GM12892 (cell line): Measurements from ENCODE around the gene ELOVL5.

Experiments used
- DNase-seq: peaks from one replicate; pipeline ENCODE4 v3.0.0; 2011; ENCODE audit not compliant: insufficient read length
- FAIRE-seq: peaks from 2 replicates; lab custom pipeline; 2011; peaks lifted over from hg19 to GRCh38; lab: Jason Lieb, UNC
- POLR2A ChIP-seq: IDR thresholded peaks from 2 replicates; pipeline ENCODE4 v1.6.1; 2011; ENCODE audit warnings: low read depth, low read length, control low read depth
- POLR2AphosphoS5 ChIP-seq: IDR thresholded peaks from 2 replicates; pipeline ENCODE4 v1.6.1; 2011; ENCODE audit warnings: low read depth, low read length, control low read depth
- TAF1 ChIP-seq: IDR thresholded peaks from 2 replicates; pipeline ENCODE4 v1.6.1; 2011; ENCODE audit warnings: low read depth, mild to moderate bottlenecking, control low read depth, low read length, borderline replicate concordance

The ELOVL5 gene

DNA sequence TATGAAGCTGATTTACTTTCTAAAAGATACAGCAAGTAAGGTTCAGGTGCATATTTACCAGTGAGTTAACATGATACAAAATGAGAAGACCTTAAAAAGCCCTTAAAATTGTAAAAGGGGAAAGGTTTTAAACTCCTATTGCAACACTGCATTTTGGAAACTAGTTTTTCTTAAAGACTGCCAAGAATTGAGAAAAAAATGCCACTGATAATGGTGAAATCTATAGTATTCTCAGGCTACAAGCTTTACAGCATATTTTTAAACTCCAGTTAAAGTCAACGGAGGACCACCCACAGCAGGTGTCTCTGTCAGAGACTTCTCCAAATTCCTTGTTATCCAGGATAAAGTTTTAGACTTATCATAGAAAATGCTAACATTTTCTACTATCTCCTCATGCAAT lies 53.6 kb downstream of the ELOVL5 start:
- FAIRE-seq = no peak
- TF ChIP-seq POLR2AphosphoS5 (no peak), POLR2A (no peak), TAF1 (no peak)
- no peak for DNase-seq

DNA sequence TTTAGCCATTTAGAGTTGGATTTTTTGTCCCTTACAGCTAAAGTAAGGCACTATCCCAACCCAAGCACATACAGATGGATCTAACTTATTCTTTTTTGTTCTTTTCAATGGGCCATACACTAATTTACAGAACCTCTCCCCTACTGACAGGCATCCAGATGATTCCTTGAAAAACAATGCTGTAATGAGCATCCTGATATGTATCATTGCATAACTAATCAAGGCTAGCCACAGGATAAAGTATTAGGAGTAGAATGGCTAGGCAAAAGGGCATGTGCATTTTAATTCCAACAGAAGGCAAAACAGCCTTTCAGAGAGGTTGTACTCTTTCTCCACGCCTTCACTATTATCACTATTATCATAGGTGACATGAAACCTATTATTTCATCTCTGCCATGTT lies 54.1 kb downstream of the ELOVL5 start:
- no peak for DNase-seq
- TF ChIP-seq POLR2AphosphoS5 (no peak), POLR2A (no peak), TAF1 (no peak)
- FAIRE-seq = no peak

DNA sequence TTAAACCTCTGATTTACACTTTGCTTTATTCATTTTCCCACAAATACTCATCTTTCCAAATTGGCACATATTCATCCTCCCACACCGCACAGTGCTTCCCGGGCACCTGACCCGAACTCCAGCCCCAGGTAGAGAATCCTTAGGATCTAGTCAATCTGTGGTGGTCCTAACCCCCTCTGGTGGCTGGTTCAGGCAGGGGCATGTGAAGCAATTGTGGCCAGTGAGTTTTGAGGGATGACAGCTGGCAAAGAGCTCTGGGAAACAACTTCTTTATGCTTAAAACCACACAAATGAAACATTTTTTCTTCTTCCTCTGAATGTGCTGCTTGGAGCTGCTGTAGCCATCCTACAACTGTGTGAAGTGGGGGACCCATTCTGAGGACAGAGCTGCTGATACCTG lies 54.7 kb downstream of the ELOVL5 start:
- DNase-seq = no peak
- TF ChIP-seq POLR2AphosphoS5 = no peak
- TF ChIP-seq POLR2A = no peak
- TF ChIP-seq TAF1 = no peak
- no peak for FAIRE-seq

DNA sequence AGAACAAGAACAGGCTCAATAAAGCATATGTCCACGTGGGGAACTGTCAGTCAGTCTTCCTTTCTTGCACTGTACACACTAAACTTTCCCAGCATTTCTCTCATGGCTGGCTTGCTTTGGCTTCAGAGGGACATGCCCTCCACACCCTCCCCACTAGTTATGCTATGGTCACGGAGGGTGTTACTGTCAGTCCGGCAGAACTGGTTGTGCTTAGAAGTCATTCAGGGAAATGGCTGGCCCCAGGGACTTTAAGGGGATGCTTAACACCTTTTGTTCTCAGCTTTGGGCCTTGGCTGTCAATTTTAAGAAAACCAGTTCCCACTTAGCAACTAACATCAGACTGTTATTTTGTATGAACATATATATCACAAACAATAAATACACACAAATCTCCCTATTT lies 55.1 kb downstream of the ELOVL5 start:
- TF ChIP-seq TAF1 (no peak), POLR2AphosphoS5 (no peak), POLR2A (no peak)
- no peak for DNase-seq
- no peak for FAIRE-seq

DNA sequence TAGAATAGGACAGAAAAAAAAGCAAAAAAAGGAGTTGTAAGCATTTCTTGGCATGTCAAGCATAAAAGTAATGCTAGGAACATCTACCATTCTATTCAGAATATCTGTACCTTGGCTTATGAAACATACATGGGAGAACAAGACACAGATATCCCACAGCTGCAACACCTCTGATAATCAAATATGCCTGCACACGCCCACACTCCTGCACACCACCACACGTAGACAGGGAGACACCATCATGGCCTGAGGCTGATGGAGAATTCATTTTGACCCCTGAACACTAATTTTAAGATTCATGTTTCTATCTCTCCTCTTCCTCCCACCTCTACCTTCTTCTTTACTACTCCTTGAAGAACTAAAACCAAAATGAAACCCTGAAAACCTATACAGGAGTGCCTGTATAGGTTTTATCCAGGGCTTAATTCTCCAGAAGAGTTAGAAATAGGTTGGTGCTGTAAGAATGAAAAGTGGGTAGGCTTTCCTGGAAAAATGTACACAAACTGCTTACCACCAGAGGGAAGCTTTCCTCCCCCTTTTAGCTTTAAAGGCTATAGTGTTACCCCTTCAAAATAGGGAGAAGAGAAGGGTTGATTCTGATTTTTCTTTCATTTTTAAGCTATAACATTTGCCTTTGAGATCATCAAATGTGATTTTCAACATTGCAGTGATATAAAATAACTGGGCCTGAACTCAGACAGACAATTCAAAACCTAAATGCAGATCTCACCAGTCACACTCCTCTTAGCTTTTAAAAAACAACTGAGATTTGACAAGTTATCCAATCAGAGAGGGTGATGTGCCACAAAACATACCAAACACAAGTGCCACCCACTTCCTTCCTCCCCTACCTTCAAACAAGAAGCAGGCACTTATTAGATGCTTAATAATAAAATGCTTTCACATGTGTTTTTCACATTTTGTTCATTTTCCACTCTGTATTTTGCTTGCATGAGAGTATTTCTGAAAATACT lies 57.9 kb downstream of the ELOVL5 start:
- DNase-seq = no peak
- no peak for TF ChIP-seq POLR2A
- no peak for TF ChIP-seq TAF1
- TF ChIP-seq POLR2AphosphoS5 = no peak
- no peak for FAIRE-seq

DNA sequence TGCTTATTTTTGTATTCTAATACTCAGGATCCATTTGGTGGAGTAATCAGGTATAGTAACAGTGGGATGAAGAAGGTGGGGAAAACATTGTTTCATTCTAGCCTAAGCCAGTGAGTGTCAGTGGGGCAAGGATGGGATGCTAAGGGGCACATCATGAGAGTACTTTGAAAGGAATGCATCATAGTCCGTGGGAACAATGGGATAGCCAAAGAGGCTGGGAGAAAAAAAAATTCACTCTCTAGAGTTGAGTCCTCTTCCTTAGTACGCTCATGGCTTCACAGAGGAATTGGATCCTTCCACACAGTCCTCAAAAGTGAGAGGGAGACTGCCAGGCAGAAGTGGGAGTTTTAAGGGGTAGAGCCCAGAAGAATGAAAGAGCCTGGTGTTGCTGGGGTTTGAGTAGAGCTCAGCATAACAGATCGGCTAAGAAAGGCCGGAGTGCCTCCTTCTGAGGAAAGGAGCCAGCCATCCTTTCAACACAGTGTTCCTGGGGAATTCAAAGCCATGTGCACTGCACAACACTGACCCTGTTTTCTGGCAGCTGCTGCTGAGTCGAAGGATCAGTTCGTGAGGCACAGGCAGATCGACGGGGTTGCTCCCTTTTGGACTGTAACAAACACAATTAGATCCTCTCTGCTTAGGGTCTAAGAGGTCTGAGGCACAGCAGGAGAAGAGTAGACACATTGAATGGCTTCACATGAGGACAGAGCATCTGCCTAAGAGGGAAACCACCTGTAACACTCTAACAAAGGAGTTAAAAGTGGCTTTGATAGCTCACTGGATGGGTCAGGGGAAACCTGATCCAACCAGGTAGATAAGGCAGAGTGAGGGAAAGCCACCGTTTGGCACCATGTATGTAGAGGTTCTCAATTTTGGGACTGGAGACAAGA lies 61.2 kb downstream of the ELOVL5 start:
- DNase-seq = no peak
- TF ChIP-seq POLR2AphosphoS5 (no peak), TAF1 (no peak), POLR2A (no peak)
- no peak for FAIRE-seq

DNA sequence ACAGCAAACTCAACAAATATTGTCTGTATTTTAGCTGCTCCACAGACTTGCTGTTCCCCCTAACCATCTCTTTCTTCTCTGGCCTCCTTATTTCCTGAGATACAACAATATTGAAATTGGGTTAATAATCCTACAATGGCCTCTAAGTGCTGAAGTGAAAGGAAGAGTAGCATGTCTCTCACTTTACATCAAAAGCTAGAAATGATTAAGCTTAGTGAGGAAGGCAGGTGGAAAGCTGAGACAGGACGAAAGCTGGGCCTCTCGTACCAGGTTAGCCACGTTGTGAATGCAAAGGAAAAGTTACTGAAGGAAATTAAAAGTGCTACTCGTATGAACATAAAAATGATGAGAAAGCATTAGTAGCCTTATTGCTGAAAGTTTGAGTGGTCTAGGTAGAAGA lies 63.8 kb downstream of the ELOVL5 start:
- FAIRE-seq (no peak), DNase-seq (no peak)
- no peak for TF ChIP-seq POLR2AphosphoS5
- no peak for TF ChIP-seq TAF1

DNA sequence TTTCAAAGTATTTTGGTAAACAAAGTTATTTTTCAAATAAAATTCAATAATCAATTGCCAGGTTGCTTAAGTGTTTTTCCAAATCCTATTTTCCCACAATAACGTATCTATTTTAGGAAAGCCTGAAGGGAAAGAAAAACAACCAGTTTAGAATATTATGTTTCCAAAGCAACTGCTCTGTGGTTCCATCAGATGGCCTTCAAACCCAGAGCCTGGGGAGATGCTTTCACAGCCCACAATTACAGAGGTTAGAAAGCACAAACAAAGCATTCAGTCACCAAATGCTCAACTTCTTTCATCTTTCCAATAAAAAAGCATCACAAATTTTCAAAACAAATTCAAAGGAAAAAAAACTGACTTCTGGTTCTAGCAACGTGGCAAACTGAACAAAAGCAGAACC lies 66.0 kb downstream of the ELOVL5 start:
- TF ChIP-seq POLR2A (no peak), TAF1 (no peak), POLR2AphosphoS5 (no peak)
- DNase-seq = no peak
- no peak for FAIRE-seq

DNA sequence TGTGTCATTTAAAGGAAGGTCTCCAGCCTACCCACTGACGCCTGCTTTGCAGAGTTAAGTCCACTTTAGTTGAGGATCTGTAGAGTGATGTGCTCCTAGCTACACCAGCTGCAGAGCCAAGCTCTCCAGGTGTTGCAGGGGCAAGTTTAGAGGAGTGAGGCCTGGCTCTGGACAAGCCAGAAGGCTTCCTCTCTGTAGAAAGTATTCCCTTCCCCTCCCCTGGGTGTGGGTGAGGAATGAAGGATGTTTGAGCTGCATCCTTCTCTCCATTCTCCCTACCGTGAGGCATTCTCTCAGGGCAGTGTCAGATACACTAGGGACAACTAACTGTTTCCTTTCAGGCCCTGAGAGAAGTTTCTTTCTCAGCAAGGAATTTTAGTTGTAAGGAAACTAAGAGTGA lies 66.5 kb downstream of the ELOVL5 start:
- no peak for FAIRE-seq
- no peak for DNase-seq
- no peak for TF ChIP-seq POLR2AphosphoS5
- TF ChIP-seq POLR2A = no peak
- TF ChIP-seq TAF1 = no peak

DNA sequence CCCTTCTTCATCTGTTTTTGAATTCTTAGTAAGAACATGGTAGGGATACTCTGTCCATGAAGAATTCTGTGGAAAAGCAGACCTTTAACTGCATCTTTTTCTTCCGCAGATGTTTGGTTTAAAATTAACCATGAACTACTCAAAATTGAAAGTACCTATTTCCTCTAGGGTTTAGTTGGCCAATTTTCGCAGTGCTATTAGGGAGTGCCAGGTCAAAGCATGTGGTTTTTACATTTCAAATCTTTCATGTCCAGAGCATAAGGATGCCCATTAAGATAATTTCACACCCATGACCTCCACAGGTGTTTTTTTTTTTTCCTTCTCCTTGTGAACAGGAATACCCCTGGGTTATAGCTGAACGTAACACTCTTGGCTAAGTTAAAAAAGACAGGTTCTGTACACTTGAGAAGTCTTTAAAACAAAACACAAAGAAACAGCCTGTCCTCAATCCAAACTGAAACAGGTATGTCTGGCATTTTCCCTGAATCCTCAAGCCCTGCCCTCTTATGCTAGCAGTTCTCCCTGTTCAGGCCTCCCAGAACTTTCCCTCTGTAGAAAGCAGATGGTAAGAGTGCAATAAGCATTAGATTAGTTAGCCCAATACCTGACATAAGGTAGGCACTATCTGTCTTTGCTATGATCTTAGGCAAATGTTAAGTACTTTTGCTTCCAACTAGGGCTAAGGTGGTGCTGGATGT lies 67.1 kb downstream of the ELOVL5 start:
- TF ChIP-seq POLR2AphosphoS5 (no peak), TAF1 (no peak), POLR2A (no peak)
- no peak for FAIRE-seq

DNA sequence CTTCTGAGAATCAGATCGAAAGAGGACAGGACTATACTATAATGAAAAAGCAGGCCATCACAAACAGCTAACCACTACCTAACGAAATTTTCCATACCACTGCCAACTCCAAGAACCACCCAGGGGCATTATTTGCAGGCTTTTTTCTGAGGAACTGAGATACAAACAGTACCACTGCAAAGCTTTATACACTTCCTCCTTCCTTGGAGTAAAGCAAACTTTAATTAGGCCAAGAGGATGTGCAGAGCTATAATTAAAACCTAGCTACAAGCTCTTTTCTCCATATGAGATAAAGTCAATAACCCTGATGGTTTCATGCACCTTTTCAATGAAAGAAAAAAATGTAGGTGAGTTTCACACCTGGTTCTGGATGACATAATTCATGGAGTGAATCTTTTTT lies 68.5 kb downstream of the ELOVL5 start:
- FAIRE-seq = no peak
- no peak for DNase-seq
- TF ChIP-seq TAF1 (no peak), POLR2A (no peak)

More for the DNA sequence above, 67.1 kb downstream of the ELOVL5 start:
- DNase-seq = no peak
